HepG2 (cell line): ENCODE data around the gene MRO. TPM values are rescaled to one million over a fixed set of nuclear protein-coding genes. Genes with fewer than 3 reads are reported as not detected.
A peak's percentile ranks its signal among the peaks of the same experiment; 100 is the strongest.

Source experiments
- ATAC-seq: fragments of 200-7000 bp; cut with Tn5 transposase; 3 replicates; pipeline ENCODE4 v1.9.1; 2020; ENCODE audit warnings: mild to moderate bottlenecking, moderate library complexity
- BruUV-seq: library from RNA; stranded (reverse); fragments of 400-500 nt; replicated peaks from 2 replicates; lab custom pipeline; 2021; lab: Mats Ljungman, UMichigan
- CTCF ChIA-PET: fragments of 300-600 bp; formaldehyde crosslinking; extraction: SDS; loops from one replicate; lab custom pipeline; 2021; ENCODE audit warnings: low total read pairs, inconsistent platforms, low intra/inter-chr PET ratio; lab: Yijun Ruan, JAX
- POLR2A ChIA-PET: fragments of 350-600 bp; sonication (Branson Sonifier 250); formaldehyde crosslinking; loops from one replicate; lab custom pipeline; 2020; ENCODE audit warnings: antibody characterized with exemption, inconsistent platforms; lab: Yijun Ruan, JAX
- DNase-seq: peaks from one replicate; pipeline ENCODE4 v3.0.0-alpha.2; 2015; ENCODE audit warnings: low spot score
- FAIRE-seq: peaks from 3 replicates; lab custom pipeline; 2011; peaks lifted over from hg19 to GRCh38; lab: Jason Lieb, UNC
- H2AFZ ChIP-seq: one replicate; pipeline ENCODE4 v1.6.1; 2011; ENCODE audit warnings: low read length, inconsistent platforms
- H3K27ac ChIP-seq: fragments of 300-600 bp; 3 replicates; pipeline ENCODE4 v1.8.0; 2011; ENCODE audit warnings: mixed run types, mild to moderate bottlenecking, mixed read lengths, low read length, inconsistent platforms; ENCODE audit not compliant: insufficient read depth; ENCODE audit errors: extremely low read length
- H3K27me3 ChIP-seq, 2 experiments: fragments of 200-600 bp in 1 of 2; 2 replicates in 1 of 2; 3 replicates in 1 of 2; pipeline versions ENCODE4 v1.6.0 to v1.8.0; 2011; ENCODE audit warnings: low read length in 2 of 2, mild to moderate bottlenecking in 2 of 2, moderate library complexity in 2 of 2, inconsistent platforms in 1 of 2; ENCODE audit not compliant: insufficient read depth in 2 of 2, control insufficient read depth in 1 of 2
- H3K36me3 ChIP-seq, 2 experiments: fragments of 200-600 bp in 1 of 2; replicated peaks in 1 of 2; 2 replicates in 1 of 2; 3 replicates in 1 of 2; pipeline versions ENCODE4 v1.5.1 to v1.8.0; 2011; ENCODE audit warnings: low read length in 2 of 2, inconsistent platforms in 1 of 2; ENCODE audit not compliant: insufficient read depth in 2 of 2, control insufficient read depth in 1 of 2
- H3K4me1 ChIP-seq: 2 replicates; pipeline ENCODE4 v1.5.1; 2012; ENCODE audit warnings: low read length, inconsistent platforms; ENCODE audit not compliant: insufficient read depth
- H3K4me2 ChIP-seq: 2 replicates; pipeline ENCODE4 v1.6.0; 2011; ENCODE audit warnings: low read depth, low read length, inconsistent platforms
- H3K4me3 ChIP-seq, 3 experiments: fragments of 200-600 bp in 1 of 3; sonication (generic), shearing (Covaris generic) in 1 of 3; replicated peaks in 1 of 3; 2 replicates each; pipeline ENCODE4 v1.5.1; 2011 to 2016; ENCODE audit warnings: low read length in 3 of 3, inconsistent platforms in 2 of 3, low read depth in 2 of 3, mild to moderate bottlenecking in 2 of 3, control low read depth in 1 of 3, mixed read lengths in 1 of 3; ENCODE audit not compliant: insufficient read depth in 1 of 3
- H3K79me2 ChIP-seq: one replicate; pipeline ENCODE4 v1.6.1; 2011; ENCODE audit warnings: low read length, inconsistent platforms; ENCODE audit not compliant: insufficient read depth
- H3K9ac ChIP-seq: 2 replicates; pipeline ENCODE4 v1.6.0; 2011; ENCODE audit warnings: mild to moderate bottlenecking, low read depth, low read length, inconsistent platforms; ENCODE audit not compliant: insufficient read depth
- H3K9me3 ChIP-seq: 2 replicates; pipeline ENCODE4 v1.5.1; 2012; ENCODE audit warnings: mild to moderate bottlenecking, low read length
- H4K20me1 ChIP-seq: 2 replicates; pipeline ENCODE4 v1.6.0; 2011; ENCODE audit warnings: inconsistent platforms, mild to moderate bottlenecking, low read length, moderate library complexity; ENCODE audit not compliant: insufficient read depth
- NAIF1 ChIP-seq: sonication (generic); formaldehyde crosslinking; IDR thresholded peaks from 2 replicates; pipeline ENCODE4 v1.5.0; 2020; ENCODE audit warnings: mild to moderate bottlenecking, missing genetic modification reagents, borderline replicate concordance
- NPAS2 ChIP-seq: sonication (generic); formaldehyde crosslinking; IDR thresholded peaks from 2 replicates; pipeline ENCODE4 v1.8.0; 2022; ENCODE audit warnings: mild to moderate bottlenecking, missing genetic modification reagents, borderline replicate concordance
- RERE ChIP-seq: IDR thresholded peaks from 2 replicates; pipeline ENCODE4 v1.6.1; 2016; ENCODE audit warnings: low read depth, missing genetic modification reagents, missing compliant biosample characterization
- RORA ChIP-seq: sonication (generic); formaldehyde crosslinking; IDR thresholded peaks from 2 replicates; pipeline ENCODE4 v1.5.0; 2020; ENCODE audit warnings: mild to moderate bottlenecking, missing genetic modification reagents, moderate library complexity
- ZBTB7B ChIP-seq: sonication (generic); formaldehyde crosslinking; IDR thresholded peaks from 2 replicates; pipeline ENCODE4 v1.4.0; 2020; ENCODE audit warnings: missing genetic modification reagents
- ZNF142 ChIP-seq: sonication (generic); formaldehyde crosslinking; IDR thresholded peaks from 2 replicates; pipeline ENCODE4 v1.4.0; 2020; ENCODE audit warnings: missing genetic modification reagents
- ZNF354B ChIP-seq: sonication (generic); formaldehyde crosslinking; IDR thresholded peaks from 2 replicates; pipeline ENCODE4 v1.8.0; 2022; ENCODE audit warnings: mild to moderate bottlenecking, missing genetic modification reagents
- ZNF431 ChIP-seq: sonication (generic); formaldehyde crosslinking; IDR thresholded peaks from 2 replicates; pipeline ENCODE4 v1.9.0; 2022; ENCODE audit warnings: missing genetic modification reagents, low read depth, mild to moderate bottlenecking, borderline replicate concordance
- WGBS: methylation state at CpG from one replicate; pipeline ENCODE4 v1.1.6; 2017; ENCODE audit warnings: low lambda C conversion rate; 5-methylcytosine and 5-hydroxymethylcytosine counted together
- in situ Hi-C: cut with HindIII; loops from 2 replicates; pipeline ENCODE4 v1.10.0; 2017; ENCODE audit warnings: low pct_unique_long_range_greater_than_20kb; ENCODE audit not compliant: extremely low pct_ligation_motif_present
- intact Hi-C: fragments of 100-400 bp; cut with micrococcal nuclease; formaldehyde crosslinking; loops from one replicate; pipeline ENCODE4 v1.10.0; 2022; ENCODE audit not compliant: unreplicated experiment
- polyA plus RNA-seq, 8 experiments: library from polyadenylated mRNA; depleted of rRNA in 3 of 8; stranded (reverse) in 7 of 8; unstranded in 1 of 8; fragments of >200 nt; fragmentation: Illumina TruSeq in 4 of 8; extraction: Trizol in 4 of 8; gene quantifications; 2 replicates each; pipeline versions ENCODE4 v1.2.1 to v1.2.3, GENCODE V29; 2011 to 2016; ENCODE audit warnings: low read depth in 4 of 8, missing spikeins in 1 of 8, mixed read lengths in 1 of 8; ENCODE audit not compliant: insufficient read depth in 1 of 8
- total RNA-seq, 5 experiments: library from RNA; depleted of rRNA; stranded (reverse); fragments of >200 nt; fragmentation: Illumina TruSeq; extraction: Trizol; gene quantifications; 2 replicates each; pipeline ENCODE4 v1.2.3, GENCODE V29; 2016; ENCODE audit warnings: low read depth in 1 of 5

The MRO gene
- total and polyA plus RNA-seq, 2 of the 13 experiments (the other 11 are each of a cell fraction or from before 2014, with no cell fraction given): not detected

- TF ChIP-seq ZNF142: peak; percentile 92
- no peak for TF ChIP-seq NAIF1 (CRISPR knock-in tag)
- TF ChIP-seq, all 625 proteins: peak for 34
Observed at GRCh38 chr18:50819027-50819727, 639 bp downstream of the MRO start (continued).

- H3K4me3 ChIP-seq: no peak overlapping the region
- DNase-seq (no peak), FAIRE-seq (no peak), ATAC-seq (no peak)
- no peak overlapping the region for H2AFZ ChIP-seq
- H3K4me2 ChIP-seq: no peak overlapping the region
- H3K79me2 ChIP-seq: no peaks in the 10 kb centered on the region
- H4K20me1 ChIP-seq: no peaks in the 10 kb centered on the region
- intact Hi-C loops: no loop called here
- ChIA-PET POLR2A (no interaction called here), CTCF (no interaction called here)
- H3K27me3 ChIP-seq: peaks cover 0 to 10% of the 10 kb centered on the region in 2 experiments; a peak in 1 of 5 replicates
- no peaks in the 10 kb centered on the region for H3K9me3 ChIP-seq
- H3K27ac ChIP-seq: no peak overlapping the region
- no peaks in the 10 kb centered on the region for H3K36me3 ChIP-seq
- in situ Hi-C loops: no loop called here
- no TSS peak for BruUV-seq
- peaks cover 19% of the 10 kb centered on the region for H3K4me1 ChIP-seq
- WGBS: 43% methylated on average over 7 of the region's 7 CpGs
- no peak overlapping the region for H3K9ac ChIP-seq
- TF ChIP-seq ZNF354B: no peak
- no peak for TF ChIP-seq RORA
- TF ChIP-seq ZNF431 (CRISPR knock-in tag): no peak
- TF ChIP-seq RERE (CRISPR knock-in tag): no peak
- no peak for TF ChIP-seq ZBTB7B
- no peak for TF ChIP-seq NPAS2
Observed at GRCh38 chr18:50816419-50817166, 3.2 kb downstream of the MRO start.
